Caco-2 (cell line): ENCODE results near the gene TNNI3. TPM values are rescaled to one million over a fixed set of nuclear protein-coding genes. Genes with fewer than 3 reads are reported as not detected.
"Not testable (repeated sequence)": the region's sequence is repeated elsewhere in the genome, so short reads cannot be mapped to it uniquely, and the experiment has no call there.

ENCODE experiments used
- BruUV-seq: library from RNA; stranded (reverse); fragments of 400-500 nt; replicated peaks from 2 replicates; lab custom pipeline; 2021; lab: Mats Ljungman, UMichigan
- CTCF ChIA-PET: fragments of 300-600 bp; sonication (Branson Sonifier 250); formaldehyde crosslinking; loops from one replicate; lab custom pipeline; 2022; ENCODE audit warnings: antibody characterized with exemption; lab: Charles Lee
- POLR2A ChIA-PET: fragments of 300-600 bp; sonication (Branson Sonifier 250); formaldehyde crosslinking; loops from one replicate; lab custom pipeline; 2022; ENCODE audit warnings: antibody characterized with exemption; lab: Charles Lee
- DNase-seq, 2 experiments: peaks; one replicate each; pipeline versions ENCODE4 v3.0.0 to v3.0.0-alpha.2; 2020 to 2022
- H3K27me3 ChIP-seq: replicated peaks from 2 replicates; pipeline ENCODE4 v1.6.0; 2011; ENCODE audit warnings: low read length; ENCODE audit not compliant: control insufficient read depth, insufficient read depth
- H3K36me3 ChIP-seq: 2 replicates; pipeline ENCODE4 v1.5.1; 2011; ENCODE audit warnings: low read length; ENCODE audit not compliant: control insufficient read depth, insufficient read depth
- H3K4me1 ChIP-seq: fragments of 250-450 bp; sonication (Bioruptor Pico); 2 replicates; pipeline ENCODE4 v1.5.1; 2020; ENCODE audit warnings: mild to moderate bottlenecking
- H3K4me3 ChIP-seq: 2 replicates; pipeline ENCODE4 v1.5.1; 2011; ENCODE audit warnings: low read depth, mild to moderate bottlenecking, control low read depth, low read length
- H3K9me3 ChIP-seq: fragments of 250-450 bp; sonication (Bioruptor Pico); 2 replicates; pipeline ENCODE4 v1.5.1; 2020; ENCODE audit warnings: mild to moderate bottlenecking, moderate library complexity
- H3K27ac Mint-ChIP-seq: one replicate; pipeline ENCODE4 v1.8.0; 2022; ENCODE audit warnings: mixed read lengths; ENCODE audit not compliant: unreplicated experiment
- H3K27me3 Mint-ChIP-seq: one replicate; pipeline ENCODE4 v1.8.0; 2022; ENCODE audit warnings: mixed read lengths; ENCODE audit not compliant: insufficient read depth, unreplicated experiment
- H3K36me3 Mint-ChIP-seq: one replicate; pipeline ENCODE4 v1.8.0; 2022; ENCODE audit warnings: mild to moderate bottlenecking, mixed read lengths; ENCODE audit not compliant: insufficient read depth, unreplicated experiment
- H3K4me1 Mint-ChIP-seq: one replicate; pipeline ENCODE4 v1.8.0; 2022; ENCODE audit warnings: low read depth, mixed read lengths; ENCODE audit not compliant: unreplicated experiment
- H3K4me3 Mint-ChIP-seq: one replicate; pipeline ENCODE4 v1.8.0; 2022; ENCODE audit warnings: mild to moderate bottlenecking, moderate library complexity, mixed read lengths; ENCODE audit not compliant: unreplicated experiment
- H3K9me3 Mint-ChIP-seq: one replicate; pipeline ENCODE4 v1.8.0; 2022; ENCODE audit warnings: mixed read lengths; ENCODE audit not compliant: unreplicated experiment
- CTCF ChIP-seq, 2 experiments: fragments of 200-600 bp in 1 of 2; IDR thresholded peaks; 1 replicate in 1 of 2; 2 replicates in 1 of 2; pipeline versions ENCODE4 v1.5.1 to v1.8.0; 2011 to 2022; ENCODE audit warnings: antibody characterized with exemption in 1 of 2, control low read depth in 1 of 2, inconsistent platforms in 1 of 2, low read depth in 1 of 2, low read length in 1 of 2, mild to moderate bottlenecking in 1 of 2, moderate library complexity in 1 of 2; ENCODE audit not compliant: insufficient read depth in 1 of 2, severe bottlenecking in 1 of 2, unreplicated experiment in 1 of 2
- intact Hi-C: fragments of 100-400 bp; cut with micrococcal nuclease; formaldehyde crosslinking; loops from one replicate; pipeline ENCODE4 v1.10.0; 2022; ENCODE audit not compliant: unreplicated experiment
- total RNA-seq: library from RNA; stranded (reverse); gene quantifications from 2 replicates; pipeline ENCODE4 v1.2.3, GENCODE V29; 2022

Gene TNNI3
- total RNA-seq, 1 experiment from 2014 or later, result 2.9 TPM

GRCh38 chr19:55156202-55157063, 1.1 kb downstream of the TNNI3 start:
- peaks cover 3% of the 10 kb centered on the region for H3K27me3 Mint-ChIP-seq
- H3K9me3 ChIP-seq, result no peaks in the 10 kb centered on the region
- ChIA-PET POLR2A (interaction anchor here (0.6 to 0.7 kb wide), 5 partner anchors 20 to 486 kb away, joined by 5 to 19 read pairs (median 6); partner anchors contain the start of genes HSPBP1 and SBK3), CTCF (interaction anchor here (0.6 to 1.3 kb wide), 8 partner anchors 10 to 476 kb away, joined by 3 to 13 read pairs (median 4); partner anchors contain the start of gene DNAAF3)
- peaks cover 20% of the 10 kb centered on the region for H3K4me1 Mint-ChIP-seq
- H3K4me3 ChIP-seq, result peak overlapping the region; percentile 38
- peaks cover 10% of the 10 kb centered on the region for H3K9me3 Mint-ChIP-seq
- intact Hi-C loops, result loop anchor here (1.0 kb wide), 1 partner anchor 10 kb away; no protein-coding TSS in a partner anchor
- DNase-seq, result peak; percentile 92
- peak overlapping the region; percentile 77 for H3K4me3 Mint-ChIP-seq
- no TSS peak for BruUV-seq
- no peaks in the 10 kb centered on the region for H3K36me3 Mint-ChIP-seq
- H3K36me3 ChIP-seq, result no peaks in the 10 kb centered on the region
- H3K27ac Mint-ChIP-seq, result no peak overlapping the region
- peaks cover 16% of the 10 kb centered on the region for H3K4me1 ChIP-seq
- TF ChIP-seq CTCF (IDR thresholded peaks at IDR 0.05; ENCODE audit: insufficient read depth in 1 of 2, low read depth in 1 of 2, low read length in 1 of 2, severe bottlenecking in 1 of 2, unreplicated experiment in 1 of 2), result no peak
- H3K27me3 ChIP-seq, result no peaks in the 10 kb centered on the region

GRCh38 chr19:55155784-55156183, 1.7 kb downstream of the TNNI3 start:
- Histone ChIP-seq H3K4me1 (peaks cover 16% of the 10 kb centered on the region), H3K4me3 (peak overlapping the region; percentile 38)
- H3K36me3 ChIP-seq, POLR2A ChIA-PET, H3K9me3 ChIP-seq, H3K27ac Mint-ChIP-seq, H3K27me3 ChIP-seq, H3K36me3 Mint-ChIP-seq, DNase-seq, BruUV-seq, H3K27me3 Mint-ChIP-seq: not testable (repeated sequence)
- Mint-ChIP-seq H3K4me3 (peak overlapping the region; percentile 77), H3K4me1 (peaks cover 20% of the 10 kb centered on the region), H3K9me3 (peaks cover 10% of the 10 kb centered on the region)
- intact Hi-C loops, result loop anchor here (1.0 kb wide), 1 partner anchor 9 kb away; no protein-coding TSS in a partner anchor
- CTCF ChIA-PET, result interaction anchor here (0.6 to 1.3 kb wide), 5 partner anchors 9 to 114 kb away, joined by 3 to 13 read pairs (median 5); partner anchors contain the start of gene DNAAF3

GRCh38 chr19:55153652-55154264, 3.8 kb downstream of the TNNI3 start:
- intact Hi-C loops, result no loop called here
- Mint-ChIP-seq H3K36me3 (no peaks in the 10 kb centered on the region), H3K9me3 (peaks cover 10% of the 10 kb centered on the region), H3K27me3 (peaks cover 4% of the 10 kb centered on the region), H3K4me3 (no peak overlapping the region), H3K27ac (no peak overlapping the region), H3K4me1 (peaks cover 18% of the 10 kb centered on the region)
- Histone ChIP-seq H3K9me3 (no peaks in the 10 kb centered on the region), H3K4me3 (no peak overlapping the region), H3K36me3 (no peaks in the 10 kb centered on the region), H3K27me3 (no peaks in the 10 kb centered on the region), H3K4me1 (peaks cover 7% of the 10 kb centered on the region)
- no peak for TF ChIP-seq CTCF (IDR thresholded peaks at IDR 0.05; ENCODE audit: insufficient read depth in 1 of 2, low read depth in 1 of 2, low read length in 1 of 2, severe bottlenecking in 1 of 2, unreplicated experiment in 1 of 2)
- no TSS peak for BruUV-seq
- ChIA-PET POLR2A (no interaction called here), CTCF (interaction anchor here (0.5 kb wide), 1 partner anchor 9 kb away, joined by 4 read pairs; no protein-coding TSS in a partner anchor)
- no peak for DNase-seq
